Stimulated activated CD8-positive, alpha-beta memory T cell treated with anti-CD3 and anti-CD28 coated beads, Interleukin-12 subunit alpha, Interleukin-12 subunit beta, amount 100 ng/mL, for 24 hours (primary cell): Measurements from ENCODE around the gene AGBL5.
"Not testable (repeated sequence)": the region's sequence is repeated elsewhere in the genome, so short reads cannot be mapped to it uniquely, and the experiment has no call there.

Experiments
- DNase-seq: peaks from one replicate; pipeline ENCODE4 v3.0.0-alpha.2; 2020; ENCODE audit errors: extremely low read depth

The AGBL5 gene

DNA sequence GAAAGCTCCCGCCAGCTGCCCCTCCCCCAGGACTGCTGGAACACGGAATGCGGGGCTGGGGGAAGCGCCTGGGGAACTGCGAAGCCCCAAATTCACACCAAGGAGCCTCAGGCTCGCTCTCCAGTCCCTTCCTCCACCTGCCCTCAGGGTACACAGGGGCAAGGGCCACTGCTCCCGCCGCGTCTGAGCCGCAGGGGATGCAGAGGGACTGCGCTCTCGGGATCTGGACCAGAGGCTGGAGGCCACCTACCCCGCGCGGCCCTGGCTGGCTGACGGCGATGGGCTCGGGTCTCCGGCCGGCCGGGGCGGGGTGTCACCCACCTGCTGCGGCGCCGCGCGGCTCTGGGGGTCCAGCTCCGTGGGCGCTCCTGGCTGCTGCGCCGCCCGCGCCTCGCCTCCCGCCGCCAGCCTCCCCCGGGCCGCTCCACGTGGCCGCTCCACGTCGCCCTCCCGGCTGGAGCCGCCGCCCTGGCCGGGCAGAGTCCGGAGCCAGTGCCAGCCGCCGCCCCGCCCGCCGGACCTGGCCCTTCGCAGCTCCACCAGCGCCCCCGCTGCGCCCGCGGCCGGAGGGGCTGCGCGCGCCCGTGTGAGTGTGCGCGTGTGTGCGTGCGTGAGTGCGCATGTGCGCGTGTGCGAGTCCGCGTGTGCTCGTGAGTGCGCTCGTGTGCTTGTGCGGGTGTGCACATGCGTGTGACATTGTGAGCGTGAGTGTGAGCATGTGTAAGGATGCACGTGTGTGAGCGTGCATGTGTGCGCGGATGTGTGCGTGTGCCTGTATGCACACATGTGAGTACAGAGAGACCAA, 67.3 kb downstream of the AGBL5 start, which contains the start of gene CGREF1:
CGREF1 (minus strand) TSS at position 604 of the 805 bp plus-strand sequence. CDS start 14,762 bp downstream, outside the sequence.
- no peak for DNase-seq

DNA sequence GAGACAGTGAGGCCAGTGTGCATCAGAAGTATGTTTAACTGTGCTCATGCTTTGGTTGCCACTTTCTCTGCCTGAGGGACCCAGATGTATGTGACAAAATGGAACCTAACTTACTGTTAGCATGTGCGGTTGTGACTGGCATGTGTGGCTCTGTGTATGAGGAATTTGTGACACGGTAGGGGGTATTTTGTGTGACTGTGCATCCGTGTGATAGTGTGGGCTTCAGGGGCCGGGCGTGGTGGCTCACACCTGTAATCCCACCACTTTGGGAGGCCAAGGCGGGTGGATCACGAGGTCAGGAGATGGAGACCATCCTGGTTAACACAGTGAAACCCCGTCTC, 67.8 kb downstream of the AGBL5 start:
- not testable (repeated sequence) for DNase-seq
